Mesodermal cell (in vitro differentiated cells): ENCODE data around the gene SPATS2L.

Experiments
- H3K27ac ChIP-seq: 2 replicates; pipeline ENCODE4 v1.7.0; 2013; ENCODE audit warnings: mild to moderate bottlenecking, low read depth, low read length, moderate library complexity; ENCODE audit not compliant: severe bottlenecking
- H3K36me3 ChIP-seq: 2 replicates; pipeline ENCODE4 v1.7.1; 2013; ENCODE audit warnings: mild to moderate bottlenecking, low read length, moderate library complexity; ENCODE audit not compliant: control insufficient read depth, insufficient read depth
- H3K4me1 ChIP-seq: one replicate; pipeline ENCODE4 v1.7.1; 2013; ENCODE audit warnings: mild to moderate bottlenecking, low read length; ENCODE audit not compliant: insufficient read depth, control insufficient read depth, poor library complexity, severe bottlenecking
- H3K4me3 ChIP-seq: 2 replicates; pipeline ENCODE4 v1.7.0; 2013; ENCODE audit warnings: low read length, control low read depth, mild to moderate bottlenecking; ENCODE audit not compliant: insufficient read depth, poor library complexity, severe bottlenecking; ENCODE audit errors: extremely low read depth
- H3K9me3 ChIP-seq: 2 replicates; pipeline ENCODE4 v1.7.1; 2013; ENCODE audit warnings: mild to moderate bottlenecking, low read length, moderate library complexity; ENCODE audit not compliant: control insufficient read depth
- WGBS, 2 experiments: methylation state at CpG; one replicate each; pipeline ENCODE4 v1.1.5; 2013; ENCODE audit warnings: missing lambda C conversion rate in 2 of 2; ENCODE audit not compliant: insufficient coverage in 2 of 2; 5-methylcytosine and 5-hydroxymethylcytosine counted together

The SPATS2L gene

DNA sequence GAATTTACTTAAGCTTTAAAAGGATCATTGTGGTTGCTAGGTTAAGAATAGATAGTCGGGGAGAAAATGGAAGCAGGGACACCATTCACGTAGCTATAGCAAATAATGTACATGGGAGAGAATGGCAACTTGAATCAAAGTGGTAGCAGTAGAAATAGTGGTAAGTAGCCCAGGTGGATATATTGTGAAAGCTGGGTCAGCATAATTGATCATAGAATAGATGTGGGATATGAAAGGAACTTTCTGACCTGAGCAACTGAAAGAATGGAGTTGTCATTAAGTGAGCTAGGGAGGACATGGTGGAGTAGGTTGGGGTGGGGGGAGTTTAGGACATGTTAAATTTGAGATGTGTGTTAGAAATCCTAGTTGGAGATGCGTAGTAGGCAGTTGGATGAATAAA, 221.7 kb downstream of the SPATS2L start:
- Histone ChIP-seq H3K9me3 (no peaks in the 10 kb centered on the region), H3K4me1 (no peaks in the 10 kb centered on the region), H3K36me3 (no peaks in the 10 kb centered on the region), H3K4me3 (no peak overlapping the region), H3K27ac (no peak overlapping the region)
- WGBS, 2 experiments: 88 to 100% methylated on average over 2 of the region's 3 CpGs
